ENCODE data around the gene TSEN54.

TSEN54 gene

GRCh38 chr17:75488693-75489510, 27.4 kb upstream of the TSEN54 start:
- no peak for DNase-seq (ENCODE audit: low spot score)

- DNase-seq (ENCODE audit: low spot score) = no peak
Measured at GRCh38 chr17:75489511-75489955, 26.8 kb upstream of the TSEN54 start.

- no peak for DNase-seq (ENCODE audit: low spot score)
Measured at GRCh38 chr17:75490173-75490743, 26.1 kb upstream of the TSEN54 start.

- DNase-seq (ENCODE audit: low spot score) = no peak
Measured at GRCh38 chr17:75490953-75491649, 25.2 kb upstream of the TSEN54 start.

- DNase-seq (ENCODE audit: low spot score) = no peak
Measured at GRCh38 chr17:75491680-75492079, 24.6 kb upstream of the TSEN54 start.

- no peak for DNase-seq (ENCODE audit: low spot score)
Measured at GRCh38 chr17:75492555-75493168, 23.7 kb upstream of the TSEN54 start.

- no peak for DNase-seq (ENCODE audit: low spot score)
Measured at GRCh38 chr17:75493476-75494129, 22.7 kb upstream of the TSEN54 start.

- DNase-seq (ENCODE audit: low spot score) = no peak
Measured at GRCh38 chr17:75494326-75494877, 21.9 kb upstream of the TSEN54 start.

GRCh38 chr17:75496005-75496404, 20.3 kb upstream of the TSEN54 start:
- DNase-seq (ENCODE audit: low spot score) = no peak

GRCh38 chr17:75498039-75498725, 18.1 kb upstream of the TSEN54 start:
- DNase-seq (ENCODE audit: low spot score) = no peak

- DNase-seq (ENCODE audit: low spot score) = no peak
Measured at GRCh38 chr17:75498726-75499213, 17.6 kb upstream of the TSEN54 start.

- DNase-seq (ENCODE audit: low spot score) = no peak
Measured at GRCh38 chr17:75499313-75500022, 16.9 kb upstream of the TSEN54 start.

- DNase-seq (ENCODE audit: low spot score) = no peak
Measured at GRCh38 chr17:75500419-75501216, 15.7 kb upstream of the TSEN54 start.

- no peak for DNase-seq (ENCODE audit: low spot score)
Measured at GRCh38 chr17:75501378-75502071, 14.8 kb upstream of the TSEN54 start.

- no peak for DNase-seq (ENCODE audit: low spot score)
Measured at GRCh38 chr17:75502072-75502720, 14.1 kb upstream of the TSEN54 start.

- DNase-seq (ENCODE audit: low spot score) = no peak
Measured at GRCh38 chr17:75502721-75503329, 13.5 kb upstream of the TSEN54 start.

- no peak for DNase-seq (ENCODE audit: low spot score)
Measured at GRCh38 chr17:75503337-75503950, 12.9 kb upstream of the TSEN54 start.

All from CD4-positive, alpha-beta T cell treated with Interleukin-6 at 100 ng/mL for 8 hours (primary cell).